ENCODE measurements around the gene XPO6.

XPO6 gene

DNA sequence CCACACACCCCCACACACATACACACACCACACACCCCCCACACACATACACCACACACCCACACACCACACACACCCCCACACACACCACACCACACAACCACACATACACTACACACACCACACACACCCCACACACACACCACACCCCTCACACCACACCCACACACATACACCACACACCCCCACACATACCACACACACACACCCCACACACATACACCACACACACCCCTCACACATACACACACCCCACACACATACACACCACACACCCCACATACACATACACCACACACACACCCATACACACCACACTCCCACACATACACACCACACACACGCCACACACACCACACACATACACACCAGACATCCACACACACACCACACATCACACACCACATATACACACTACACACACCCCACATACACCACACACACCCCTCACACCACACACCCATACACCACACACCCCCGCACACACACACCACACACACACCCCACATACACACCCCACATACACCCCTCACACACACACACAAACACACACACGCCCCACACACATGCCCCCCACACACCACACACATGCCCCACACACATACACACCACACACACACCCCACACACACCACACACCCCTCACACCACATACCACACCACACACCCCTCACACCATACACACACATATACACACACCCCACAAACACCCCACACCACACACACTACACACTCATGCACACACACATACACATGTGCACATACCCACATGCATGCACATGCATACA is 122.4 kb downstream of the XPO6 start:
- no peak for FAIRE-seq

DNA sequence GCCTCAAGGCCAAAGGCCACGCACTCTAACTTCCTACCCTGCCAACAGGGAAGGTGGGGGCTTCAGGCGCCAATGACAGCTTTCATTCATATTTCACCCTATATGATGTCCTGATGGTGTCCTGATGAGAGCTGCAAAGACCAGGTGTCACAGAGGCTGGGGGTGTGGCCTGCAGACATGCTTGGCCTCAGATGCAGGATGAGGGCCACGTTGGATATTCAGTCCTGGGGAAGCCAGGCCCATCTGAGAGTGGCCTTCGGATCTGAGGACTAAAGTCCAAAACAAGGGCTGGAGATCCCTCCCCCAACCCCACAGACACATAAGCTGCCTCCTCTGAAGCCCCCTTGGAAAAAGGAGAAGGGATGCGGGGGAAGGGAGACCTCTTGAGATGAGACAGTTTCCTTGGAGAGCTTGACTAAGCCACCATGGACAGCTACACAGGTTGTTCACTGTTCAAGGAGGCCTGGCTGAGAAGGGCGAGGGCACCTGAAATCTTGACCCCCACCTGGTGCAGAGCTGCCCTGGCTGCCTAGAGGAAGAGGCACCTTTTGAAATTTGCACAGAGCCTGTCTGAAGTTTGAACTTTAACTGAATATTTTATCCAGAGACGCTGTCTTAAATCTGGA is 124.0 kb downstream of the XPO6 start:
- no peak for FAIRE-seq

DNA sequence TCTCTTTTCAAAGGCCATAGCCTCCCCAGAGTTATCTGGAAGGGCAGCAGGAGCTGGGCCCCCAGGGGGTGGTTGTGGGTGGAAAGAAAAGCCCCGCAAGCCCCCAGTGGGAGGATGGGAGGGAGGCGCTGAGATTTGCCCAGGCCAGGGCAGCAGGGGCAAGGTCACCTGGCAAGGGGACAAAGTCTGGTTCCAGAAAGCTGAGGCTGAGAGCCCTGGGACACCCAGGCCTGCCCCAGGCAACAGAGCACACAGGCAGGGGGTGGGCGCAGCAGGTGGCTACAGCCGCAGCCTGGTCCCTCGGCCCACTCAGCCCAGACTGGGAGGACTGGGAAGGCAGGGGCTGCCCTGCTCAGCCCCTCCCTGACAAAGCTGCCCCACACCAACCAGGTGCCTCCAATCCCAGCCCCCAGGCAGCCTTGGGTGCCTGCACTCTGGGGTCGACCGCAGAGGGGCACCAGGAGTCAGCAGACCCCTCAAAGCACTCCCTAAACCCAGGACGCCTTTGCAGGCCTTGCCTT is 124.6 kb downstream of the XPO6 start:
- no peak for FAIRE-seq

DNA sequence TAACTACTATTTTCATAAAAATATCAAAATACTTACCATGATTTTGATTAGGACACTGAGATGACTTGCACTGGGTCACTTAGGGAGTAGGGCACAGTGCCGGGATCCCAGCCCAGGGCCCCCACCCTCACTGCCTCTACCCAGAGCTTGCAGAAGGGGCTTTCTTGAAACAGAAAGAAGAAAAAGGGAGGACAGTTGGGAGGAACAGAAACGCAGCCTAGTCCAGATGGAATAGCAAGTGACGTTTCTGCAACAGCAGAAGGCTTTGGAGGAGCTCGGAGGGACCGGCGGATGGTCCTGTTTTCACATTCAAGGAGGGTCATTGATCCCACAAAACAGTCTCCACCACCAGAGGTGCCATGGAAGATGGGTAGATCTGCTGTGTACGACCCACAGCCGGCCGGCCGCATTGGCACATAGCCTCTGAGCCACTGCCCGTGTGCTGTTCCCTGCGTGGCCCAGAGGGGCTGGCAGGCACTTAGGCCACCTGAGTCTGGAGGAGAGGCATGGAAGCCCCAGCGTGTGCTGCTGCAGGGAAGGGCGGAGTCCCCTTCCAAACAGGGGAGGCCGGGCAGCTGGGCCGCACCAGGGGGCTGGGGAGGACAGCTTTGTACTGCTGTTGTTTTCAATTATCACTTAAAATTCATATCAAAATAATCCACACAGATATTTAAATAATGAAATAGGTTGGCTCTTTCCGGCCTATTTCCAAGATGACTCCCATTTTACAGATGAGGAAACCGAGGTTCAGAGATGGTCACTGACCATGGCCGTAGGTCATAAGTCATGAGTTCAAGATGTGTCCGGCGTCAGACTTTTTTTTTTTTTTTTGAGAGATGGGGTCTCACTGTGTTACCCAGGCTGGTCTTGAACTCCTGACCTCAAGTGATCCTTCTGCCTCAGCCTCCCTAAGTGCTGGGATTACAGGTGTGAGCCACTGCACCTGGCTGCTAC is 125.3 kb downstream of the XPO6 start:
- no peak for FAIRE-seq

DNA sequence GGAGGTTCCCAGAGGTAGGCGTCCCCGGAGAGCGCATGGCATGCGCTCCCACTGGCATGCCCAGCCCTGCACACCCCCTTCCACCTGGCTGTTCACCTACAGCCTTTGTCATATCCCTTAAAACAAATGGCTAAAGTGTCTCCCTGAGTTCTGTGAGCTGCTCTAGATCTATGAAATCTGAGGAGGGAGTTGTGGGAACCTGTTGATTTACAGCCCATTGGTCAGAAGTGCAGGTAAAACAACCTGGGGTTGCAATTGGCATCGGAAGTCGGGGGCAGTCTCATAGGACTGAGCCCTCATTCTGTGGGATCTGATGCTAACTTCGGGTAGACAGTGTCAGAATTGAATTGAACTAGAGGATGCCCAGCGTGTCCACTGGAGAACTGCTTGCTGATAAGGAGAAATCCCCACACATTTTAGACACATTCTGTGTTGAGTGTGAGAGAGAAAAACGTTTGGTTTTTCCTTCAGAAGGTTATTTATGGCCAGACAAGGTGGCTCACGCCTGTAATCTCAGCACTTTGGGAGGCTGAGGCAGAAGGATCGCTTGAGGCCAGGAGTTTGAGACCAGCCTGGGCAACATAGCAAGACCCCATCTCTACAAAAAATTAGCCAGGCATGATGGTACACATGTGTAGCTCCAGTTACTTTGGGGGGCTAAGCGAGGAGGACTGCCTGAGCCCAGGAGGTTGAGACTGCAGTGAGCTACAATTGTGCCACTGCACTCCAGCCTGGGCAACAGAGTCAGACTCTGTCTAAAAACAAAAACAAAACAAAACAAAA is 126.2 kb downstream of the XPO6 start:
- FAIRE-seq = no peak

DNA sequence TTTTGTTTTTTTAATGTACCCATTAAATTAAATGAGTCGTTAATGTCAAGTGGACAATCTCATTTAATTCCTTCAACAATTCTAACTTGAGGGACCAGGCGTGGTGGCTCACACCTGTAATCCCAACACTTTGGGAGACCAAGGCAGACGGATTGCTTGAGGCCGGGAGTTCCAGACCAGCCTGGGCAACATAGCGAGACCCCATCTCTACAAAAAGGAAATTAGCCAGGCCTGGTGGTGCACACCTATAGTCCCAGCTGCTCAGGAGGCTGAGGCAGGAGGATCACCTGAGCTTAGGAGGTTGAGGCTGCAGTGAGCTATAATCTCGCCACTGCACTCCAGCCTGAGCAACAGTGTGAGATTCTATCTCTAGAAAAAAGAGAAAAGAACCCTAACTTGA is 127.6 kb downstream of the XPO6 start:
- no peak for FAIRE-seq

DNA sequence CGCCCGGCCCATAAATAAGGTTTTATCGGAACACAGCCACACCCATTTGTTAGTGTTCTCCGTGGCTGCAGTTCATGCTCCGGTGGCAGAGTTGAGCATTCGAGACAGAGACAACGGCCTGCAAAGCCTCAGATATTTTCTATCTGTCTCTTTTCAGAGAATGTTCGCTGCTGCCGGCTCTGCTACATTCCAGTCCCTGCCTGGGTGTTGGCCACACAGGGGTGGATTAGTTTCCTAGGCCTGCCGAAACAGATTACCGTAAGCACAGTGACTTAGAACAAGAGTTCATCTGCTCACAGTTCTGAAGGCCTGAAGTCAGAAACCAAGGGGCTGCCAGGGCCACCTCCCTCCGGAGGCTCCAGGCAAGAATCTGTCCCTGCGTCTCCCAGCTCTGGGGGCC is 129.1 kb downstream of the XPO6 start:
- no peak for FAIRE-seq

DNA sequence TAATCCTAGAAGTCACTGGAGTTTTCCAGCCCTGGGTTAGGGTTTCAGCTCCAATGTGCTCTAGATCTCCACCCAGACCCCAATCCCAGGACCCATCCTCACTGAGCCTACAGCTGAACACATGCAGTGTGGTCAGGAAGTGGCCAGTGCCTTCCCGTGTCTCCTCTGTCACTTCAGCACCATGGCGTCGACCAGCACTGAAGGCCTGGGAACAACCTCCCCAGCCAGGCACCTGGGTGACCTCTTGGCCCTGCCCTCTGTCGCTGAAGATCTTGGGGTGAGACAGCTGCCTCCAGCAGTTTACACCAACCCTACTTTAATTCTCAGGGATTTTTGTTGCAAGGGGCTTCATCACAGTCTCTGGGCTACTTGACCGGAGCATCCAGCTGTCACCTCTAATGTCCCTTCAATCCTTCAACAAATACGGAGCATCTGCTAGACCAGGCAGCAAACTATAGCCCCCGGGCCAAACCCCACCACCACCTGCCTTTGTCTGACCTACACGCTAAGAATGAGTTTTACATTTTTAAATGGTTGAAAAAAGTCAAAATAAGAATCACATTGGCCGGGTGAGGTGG is 130.3 kb downstream of the XPO6 start:
- FAIRE-seq = no peak

DNA sequence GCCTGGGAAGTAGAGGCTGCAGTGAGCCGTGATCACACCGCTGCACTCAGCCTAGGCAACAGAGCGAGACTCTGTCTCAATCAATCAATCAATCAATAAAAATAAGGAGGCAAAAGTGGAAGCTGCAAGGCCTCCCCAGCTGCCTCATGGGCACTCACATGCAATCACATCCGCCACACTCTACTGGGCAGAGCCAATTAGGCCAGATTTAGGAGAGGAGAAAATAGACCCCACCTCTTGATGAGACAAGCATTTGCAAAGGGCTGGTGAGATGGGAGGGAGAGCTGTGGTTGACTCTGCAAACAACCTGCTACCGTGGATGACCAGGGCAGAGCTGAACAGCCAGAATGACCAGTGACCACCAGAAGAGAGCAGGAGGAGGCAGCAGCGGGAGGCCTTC is 133.5 kb downstream of the XPO6 start:
- FAIRE-seq = no peak

DNA sequence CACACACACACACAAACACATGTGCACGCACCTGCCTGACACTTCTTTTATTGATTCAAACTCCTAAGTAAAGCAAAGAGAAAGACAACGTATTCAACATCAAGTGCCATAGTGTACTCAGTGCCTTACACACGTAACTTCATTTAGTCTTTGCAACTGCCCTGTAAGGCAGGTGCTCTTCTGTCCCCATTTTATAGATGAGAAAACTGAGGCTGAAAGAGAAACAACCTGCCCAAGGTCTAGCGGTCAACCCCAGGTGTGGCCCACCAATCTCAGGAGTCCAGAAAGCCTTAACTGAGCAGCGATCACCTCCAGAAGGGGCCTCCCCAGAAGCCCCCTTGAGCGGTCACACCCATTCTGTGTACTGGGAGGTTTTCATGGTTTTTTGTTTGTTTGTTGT is 137.9 kb downstream of the XPO6 start:
- FAIRE-seq = no peak

DNA sequence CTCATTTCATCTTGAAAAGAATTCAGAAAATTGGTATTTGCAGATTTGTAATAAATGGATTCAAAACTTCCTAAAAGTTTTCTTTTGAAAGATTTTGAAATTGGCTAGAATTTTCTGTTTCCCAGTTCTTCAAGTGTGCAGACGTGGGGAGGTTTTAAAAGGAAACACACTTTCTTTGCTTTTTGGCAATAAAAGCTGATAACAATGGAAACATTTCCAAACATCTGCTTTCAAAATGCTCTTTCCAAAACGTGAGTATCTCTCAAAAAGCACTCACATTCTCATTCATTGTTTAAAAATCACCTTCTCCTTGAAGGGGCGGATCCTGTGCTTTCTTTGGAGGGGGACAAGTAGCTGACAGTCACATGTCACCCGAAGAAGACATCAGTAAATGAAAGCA is 139.7 kb downstream of the XPO6 start:
- no peak for FAIRE-seq

DNA sequence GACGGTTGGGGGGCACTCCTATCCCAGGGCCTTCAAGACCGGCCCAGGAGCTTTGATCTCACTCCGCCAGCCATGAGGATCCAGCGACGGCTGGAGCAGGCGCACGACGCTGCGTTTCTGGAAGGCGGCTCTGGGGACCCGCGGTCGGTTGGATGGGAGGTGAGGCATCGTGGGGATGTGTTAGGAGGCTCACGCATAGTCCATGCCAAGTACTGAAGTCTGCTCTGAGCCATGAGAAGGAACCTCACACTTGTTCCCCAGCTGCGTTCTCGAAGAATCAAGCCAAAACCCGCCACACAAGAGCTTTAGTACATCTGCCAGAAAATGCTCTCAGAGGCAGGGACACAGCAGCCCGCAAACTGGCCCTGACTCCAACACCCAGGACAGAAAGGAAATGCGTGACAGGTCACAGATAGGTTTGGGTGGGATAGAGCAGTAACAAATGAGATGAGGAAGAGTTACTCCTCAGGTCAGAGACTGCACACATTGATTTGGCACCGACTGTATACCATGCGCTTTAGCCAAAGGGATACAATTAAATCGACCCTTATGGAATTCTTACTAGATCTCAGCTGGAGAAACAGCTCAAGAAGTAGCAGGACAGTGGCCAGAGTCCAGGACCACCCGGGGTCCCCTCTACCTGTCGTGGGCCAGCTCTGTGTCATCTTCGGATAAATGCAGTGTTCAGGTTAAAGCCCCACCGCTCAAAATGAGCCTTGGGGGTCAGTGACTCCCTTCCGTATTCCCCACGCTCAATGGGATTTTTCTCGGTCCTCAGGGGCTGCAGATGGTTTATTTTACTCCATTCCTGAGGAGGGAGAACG is 141.6 kb downstream of the XPO6 start:
- FAIRE-seq = no peak

DNA sequence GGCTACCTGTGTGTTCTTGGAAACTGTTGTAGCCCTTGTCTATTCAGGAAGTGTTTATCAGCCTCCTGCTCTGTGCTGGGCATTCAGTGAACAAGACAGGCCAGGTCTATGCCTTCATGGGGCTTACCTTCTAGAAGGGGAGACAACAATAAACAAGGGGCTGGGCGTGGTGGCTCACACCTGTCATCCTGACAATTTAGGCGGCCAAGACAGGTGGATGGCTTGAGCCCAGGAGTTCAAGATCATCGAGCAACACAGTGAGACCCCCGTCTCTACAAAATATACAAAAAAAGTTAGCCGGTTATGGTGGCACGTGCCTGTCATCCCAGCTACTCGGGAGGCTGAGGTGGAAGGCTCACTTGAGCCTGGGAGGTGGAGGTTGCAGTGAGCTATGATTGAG is 142.8 kb downstream of the XPO6 start:
- FAIRE-seq = no peak

DNA sequence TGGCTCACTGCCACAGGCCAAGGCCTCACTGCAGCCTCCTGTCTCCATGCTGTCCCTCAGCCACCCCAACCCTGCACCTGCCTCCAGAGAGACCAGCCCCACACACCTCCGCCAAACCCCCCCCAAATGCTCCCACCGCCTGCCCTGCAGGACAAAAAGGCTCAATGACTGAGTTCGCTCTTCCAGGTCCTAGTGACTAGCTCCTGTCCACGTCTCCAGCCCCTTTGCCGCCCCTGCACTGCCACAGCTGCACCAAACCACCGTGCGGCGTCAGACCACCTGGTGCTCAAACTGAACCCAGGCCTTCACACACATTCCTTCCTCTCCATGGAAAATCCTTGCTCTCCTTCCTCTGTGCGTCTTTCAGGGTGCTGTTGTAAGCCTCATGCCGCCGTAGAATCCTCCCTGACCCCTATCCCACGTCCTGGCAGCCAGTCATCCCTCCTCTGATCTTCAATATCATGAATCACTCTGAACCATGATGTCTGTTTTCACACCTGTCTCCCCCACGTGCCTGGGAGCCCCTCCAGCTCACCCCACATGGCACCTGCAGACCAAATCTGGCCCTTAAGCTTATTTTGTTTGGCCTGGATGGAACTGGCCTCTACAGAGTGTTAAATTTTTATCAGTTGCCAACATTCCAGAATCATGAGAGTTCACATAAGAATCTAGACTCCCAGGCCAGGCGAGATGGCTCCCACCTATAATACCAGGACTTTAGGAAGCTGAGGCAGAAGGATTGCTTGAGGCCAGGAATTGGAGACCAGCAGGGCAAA is 144.0 kb downstream of the XPO6 start:
- no peak for FAIRE-seq

DNA sequence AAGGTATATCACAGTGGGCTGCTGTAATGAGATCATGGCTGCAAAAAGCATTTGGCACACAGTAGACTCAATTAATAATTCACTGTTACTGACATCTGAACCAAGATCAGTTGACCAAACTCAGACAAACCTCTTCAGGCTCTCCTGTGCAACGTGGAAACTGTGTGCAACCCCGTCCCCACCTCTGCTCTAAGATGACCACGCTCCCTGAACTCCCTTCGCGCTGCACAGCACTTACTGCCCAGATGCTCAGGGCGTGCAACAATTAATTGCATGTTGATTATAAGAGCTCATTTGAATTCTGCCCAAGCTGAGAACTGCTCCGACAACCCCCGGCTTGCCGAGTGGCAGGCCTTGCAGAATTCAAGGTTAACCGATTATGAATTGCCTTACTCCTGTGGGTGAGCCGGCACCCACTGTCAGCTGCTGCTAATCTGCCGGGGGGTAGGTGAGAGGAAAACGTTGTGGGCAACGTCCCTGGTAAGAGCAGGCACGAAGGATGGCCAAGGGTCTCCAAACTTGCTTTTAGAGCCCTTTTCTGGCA is 147.0 kb downstream of the XPO6 start:
- FAIRE-seq = no peak

DNA sequence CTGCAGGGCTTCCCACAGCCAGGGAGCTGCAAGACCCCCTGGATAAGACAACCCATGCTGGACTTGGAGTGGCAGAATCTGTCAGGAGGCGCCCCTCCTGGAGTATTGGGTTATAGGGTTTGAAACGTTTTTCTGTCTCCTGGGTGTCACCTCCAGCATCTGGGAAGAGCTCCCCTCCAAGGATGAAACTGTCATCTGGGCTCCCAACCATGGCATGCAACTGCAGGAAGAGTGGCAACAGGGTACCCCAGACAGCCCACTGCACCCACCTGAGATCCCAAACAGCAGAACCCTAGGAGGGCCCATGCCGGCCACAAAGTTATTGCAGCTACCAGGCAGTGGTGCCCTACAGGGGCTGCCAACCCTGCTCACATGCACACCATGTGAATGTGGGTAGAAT is 147.6 kb downstream of the XPO6 start:
- FAIRE-seq = no peak

DNA sequence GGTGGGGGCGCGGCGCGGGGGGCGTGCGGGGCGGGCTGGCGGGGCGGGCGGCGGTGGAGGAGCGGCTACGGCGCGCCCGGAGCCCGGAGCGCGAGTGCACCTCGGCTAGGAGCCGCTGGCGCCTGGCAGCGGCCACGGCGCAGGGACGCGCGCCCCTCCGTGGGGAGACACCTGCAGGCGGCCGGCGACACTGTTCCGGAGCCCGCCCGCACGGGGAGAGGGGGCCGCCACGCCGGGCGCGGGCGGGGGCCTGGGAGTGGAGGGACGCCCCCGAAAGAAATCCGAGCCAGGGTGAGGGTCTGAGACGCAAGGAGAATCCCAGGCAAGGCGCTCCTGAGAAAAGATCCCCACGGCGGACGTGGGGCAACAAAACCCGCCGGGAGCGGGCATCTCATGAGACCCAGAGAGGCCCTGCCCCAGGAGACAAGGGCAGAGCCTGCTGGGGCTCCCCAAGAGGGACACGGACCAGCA is 148.1 kb downstream of the XPO6 start, which contains the start of gene GSG1L:
Gene GSG1L (minus strand): TSS at position 124 of the 471 bp plus-strand sequence. CDS start 290 bp downstream, outside the sequence.
- FAIRE-seq = no peak

DNA sequence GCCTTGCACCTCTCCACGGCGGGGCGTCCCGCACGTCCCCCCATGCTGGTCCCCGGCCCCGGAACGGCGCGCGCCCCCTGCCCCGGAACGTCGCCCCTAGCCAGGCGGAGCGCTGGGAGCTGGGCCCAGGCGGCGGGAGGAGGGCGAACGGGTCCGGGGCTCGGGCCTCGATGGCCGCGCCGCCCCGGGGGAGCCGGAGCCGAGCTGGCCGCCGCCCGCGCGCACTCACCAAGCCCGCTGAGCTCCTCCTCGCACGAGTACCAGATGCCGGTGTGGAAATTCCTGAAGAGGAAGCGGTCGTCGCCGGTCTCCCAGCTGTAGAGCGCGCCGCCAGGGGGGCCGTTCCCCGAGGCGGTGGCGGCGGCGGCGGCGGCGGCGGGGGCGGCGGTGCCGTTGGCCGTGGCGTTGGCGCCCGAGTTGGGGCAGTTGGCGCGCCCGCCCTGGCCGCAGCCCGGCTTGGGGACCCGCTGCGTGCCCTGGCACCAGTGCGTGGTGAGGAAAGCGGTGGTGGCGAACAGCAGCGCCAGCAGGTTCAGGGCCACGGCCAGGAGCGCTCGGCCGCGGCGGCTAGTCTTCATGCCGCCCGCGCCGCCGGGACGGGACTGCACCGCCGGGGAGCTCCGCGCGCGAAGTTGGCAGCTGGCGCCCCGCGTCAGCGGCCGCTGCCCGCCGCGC is 148.8 kb downstream of the XPO6 start:
- no peak for FAIRE-seq

DNA sequence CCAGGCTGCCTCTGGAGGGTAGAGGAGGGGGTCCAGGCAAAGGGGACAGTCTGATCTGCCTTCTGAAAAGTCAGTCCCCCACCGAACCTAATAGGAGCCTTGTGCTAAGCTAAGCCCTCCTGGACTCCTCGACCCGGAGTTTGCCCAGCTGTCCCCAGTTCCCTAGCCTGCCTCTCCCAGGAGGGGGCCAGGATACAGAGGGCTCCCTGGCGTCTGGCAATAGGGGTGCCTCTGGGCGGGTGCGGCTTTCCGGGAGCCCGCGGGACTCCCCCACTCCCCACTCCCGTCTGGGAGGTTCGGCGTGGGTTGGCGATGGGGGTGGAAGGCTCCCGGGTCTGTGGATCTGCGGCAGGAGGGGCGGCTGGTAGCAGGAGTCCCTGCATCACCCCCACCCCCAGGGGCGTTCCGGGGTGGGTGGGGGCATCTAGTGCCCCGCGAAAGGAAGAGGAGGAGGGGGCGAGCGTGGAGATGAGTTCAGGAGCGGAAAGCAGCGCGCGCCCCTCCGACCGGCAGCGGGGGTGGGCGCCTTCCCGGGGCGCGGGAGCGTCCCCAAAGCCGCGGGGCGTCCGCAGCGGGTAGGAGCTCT is 149.4 kb downstream of the XPO6 start:
- FAIRE-seq = no peak
